Vagina (tissue), 2 donors: ENCODE measurements around the gene CCDC63.

Source experiments
- POLR2A ChIP-seq, 2 donors: fragments of 450-650 bp; IDR thresholded peaks; one replicate each; pipeline ENCODE4 v1.6.1; 2017; ENCODE audit warnings: antibody characterized with exemption in 2 of 2, mild to moderate bottlenecking in 2 of 2, moderate library complexity in 2 of 2
- POLR2AphosphoS5 ChIP-seq, 2 donors: sonication (generic); formaldehyde crosslinking; IDR thresholded peaks; one replicate each; pipeline ENCODE4 v1.9.0; 2017; ENCODE audit warnings: antibody characterized with exemption in 2 of 2, mild to moderate bottlenecking in 2 of 2, low read depth in 1 of 2; ENCODE audit not compliant: insufficient read depth in 1 of 2
- TF ChIP-seq, protein P1 (sequence below), 3 experiments: fragments of 450-650 bp in 2 of 3; fragments of 200-600 bp in 1 of 3; sonication (generic) in 1 of 3; IDR thresholded peaks; one replicate each; pipeline ENCODE4 v1.5.1; 2017 to 2019; ENCODE audit warnings: antibody characterized with exemption in 3 of 3, mild to moderate bottlenecking in 2 of 3, moderate library complexity in 2 of 3

DNA sequence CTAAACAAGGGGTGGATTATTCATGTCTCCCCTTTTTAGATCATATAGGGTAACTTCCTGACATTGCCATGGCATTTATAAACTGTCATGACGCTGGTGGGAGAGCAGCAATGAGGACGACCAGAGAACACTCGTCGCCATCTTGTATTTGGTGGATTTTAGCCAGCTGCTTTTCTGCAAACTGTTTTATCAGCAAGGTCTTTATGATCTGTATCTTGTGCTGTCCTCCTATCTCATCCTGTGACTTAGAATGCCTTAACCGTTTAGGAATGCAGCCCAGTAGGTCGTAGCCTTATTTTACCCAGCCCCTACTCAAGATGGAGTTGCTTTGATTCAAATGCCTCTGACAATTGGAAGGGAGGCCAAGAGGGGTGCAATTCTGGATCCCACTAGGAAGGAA is 5.8 kb upstream of the CCDC63 start:
- TF ChIP-seq, protein P1, sequence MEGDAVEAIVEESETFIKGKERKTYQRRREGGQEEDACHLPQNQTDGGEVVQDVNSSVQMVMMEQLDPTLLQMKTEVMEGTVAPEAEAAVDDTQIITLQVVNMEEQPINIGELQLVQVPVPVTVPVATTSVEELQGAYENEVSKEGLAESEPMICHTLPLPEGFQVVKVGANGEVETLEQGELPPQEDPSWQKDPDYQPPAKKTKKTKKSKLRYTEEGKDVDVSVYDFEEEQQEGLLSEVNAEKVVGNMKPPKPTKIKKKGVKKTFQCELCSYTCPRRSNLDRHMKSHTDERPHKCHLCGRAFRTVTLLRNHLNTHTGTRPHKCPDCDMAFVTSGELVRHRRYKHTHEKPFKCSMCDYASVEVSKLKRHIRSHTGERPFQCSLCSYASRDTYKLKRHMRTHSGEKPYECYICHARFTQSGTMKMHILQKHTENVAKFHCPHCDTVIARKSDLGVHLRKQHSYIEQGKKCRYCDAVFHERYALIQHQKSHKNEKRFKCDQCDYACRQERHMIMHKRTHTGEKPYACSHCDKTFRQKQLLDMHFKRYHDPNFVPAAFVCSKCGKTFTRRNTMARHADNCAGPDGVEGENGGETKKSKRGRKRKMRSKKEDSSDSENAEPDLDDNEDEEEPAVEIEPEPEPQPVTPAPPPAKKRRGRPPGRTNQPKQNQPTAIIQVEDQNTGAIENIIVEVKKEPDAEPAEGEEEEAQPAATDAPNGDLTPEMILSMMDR (IDR thresholded peaks at IDR 0.05) = no peak
- TF ChIP-seq POLR2A (IDR thresholded peaks at IDR 0.05) (no peak), POLR2AphosphoS5 (IDR thresholded peaks at IDR 0.05; ENCODE audit: insufficient read depth in 1 of 2, low read depth in 1 of 2) (no peak)
